ENCODE measurements around the gene KATNBL1. TPM values are rescaled to one million over a fixed set of nuclear protein-coding genes. Genes with fewer than 3 reads are reported as not detected.

KATNBL1 gene
- total RNA-seq: 42.3 and 61.0 TPM in 2 replicates

DNA sequence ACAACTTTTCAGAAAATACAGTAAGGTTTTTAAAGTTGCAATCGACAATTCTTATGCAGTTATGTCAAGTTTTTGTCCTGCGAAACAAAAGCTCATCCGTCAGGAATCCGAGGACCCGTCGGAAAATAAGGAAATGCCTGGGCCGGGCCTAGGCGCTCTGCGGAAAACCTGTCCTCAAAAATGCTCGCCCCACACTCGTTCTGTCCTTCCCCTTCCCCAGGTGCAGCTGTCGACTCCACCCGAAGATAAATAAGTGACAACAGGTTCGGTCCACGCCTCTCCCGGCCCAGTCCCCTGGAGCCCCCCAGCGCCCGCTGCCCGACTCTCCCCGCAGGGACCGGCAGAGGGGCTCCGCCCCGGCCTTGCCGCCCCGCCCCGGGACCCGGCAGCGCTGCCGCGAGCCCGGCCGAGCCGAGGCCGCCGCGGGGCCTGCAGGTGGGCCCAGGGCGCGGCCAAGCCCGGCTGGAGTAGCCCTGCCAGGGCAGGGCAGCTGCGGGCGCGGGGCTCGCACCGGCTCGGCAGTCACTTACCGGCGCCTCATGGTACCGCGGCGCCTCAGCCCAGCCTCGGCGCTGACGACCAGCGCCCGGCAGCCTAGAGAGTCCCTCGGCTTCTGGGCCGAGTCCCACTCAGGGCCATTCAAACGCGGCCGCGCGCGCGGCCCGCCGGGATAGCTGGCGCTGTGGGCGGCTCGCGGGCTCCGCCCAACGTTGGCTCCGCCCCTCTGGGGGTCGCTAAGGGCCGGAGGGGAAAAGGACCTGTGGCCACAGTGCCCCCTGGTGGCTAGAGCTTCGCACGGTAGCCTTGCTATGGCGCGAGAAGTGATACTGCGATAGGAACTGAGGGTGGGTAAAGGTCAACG lies at the start of gene KATNBL1:
TSS of gene KATNBL1 (minus strand) at position 676 of the 862 bp plus-strand sequence. CDS start 46,420 bp downstream, outside the sequence.
- peak; percentile 61 for DNase-seq (ENCODE audit: low read depth, low spot score)

GRCh38 chr15:34259566-34259965 lies 49.7 kb upstream of the KATNBL1 start:
- no peak for DNase-seq (ENCODE audit: low read depth, low spot score)

GRCh38 chr15:34258151-34258550 lies 48.3 kb upstream of the KATNBL1 start:
- DNase-seq (ENCODE audit: low read depth, low spot score): no peak

DNA sequence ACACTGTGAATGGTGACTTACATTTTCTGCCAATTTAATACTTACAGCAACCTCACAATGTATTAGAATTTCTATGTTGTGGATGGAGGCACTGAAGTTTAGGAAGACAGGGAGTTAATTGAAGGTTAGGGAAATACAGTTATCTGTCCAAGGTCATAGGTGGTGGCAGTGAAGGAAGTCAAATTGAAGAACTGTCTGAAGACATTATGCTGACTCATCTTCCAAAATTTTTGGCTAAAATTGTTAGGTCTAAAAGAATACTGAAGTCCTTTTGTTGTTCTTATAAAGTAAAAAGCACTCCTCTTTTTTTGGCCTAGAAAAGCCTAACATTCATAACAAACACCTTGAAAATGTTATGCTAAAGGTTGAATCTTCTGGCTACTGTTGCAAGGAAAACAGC lies 42.6 kb upstream of the KATNBL1 start:
- DNase-seq (ENCODE audit: low read depth, low spot score): no peak

- DNase-seq (ENCODE audit: low read depth, low spot score): no peak
These were observed 38.3 kb upstream of the KATNBL1 start for GRCh38 chr15:34248190-34248589.

- DNase-seq (ENCODE audit: low read depth, low spot score): no peak
These were observed 36.5 kb upstream of the KATNBL1 start for GRCh38 chr15:34246276-34246976.

GRCh38 chr15:34243226-34243625 lies 33.3 kb upstream of the KATNBL1 start:
- DNase-seq (ENCODE audit: low read depth, low spot score): peak; percentile 45

DNA sequence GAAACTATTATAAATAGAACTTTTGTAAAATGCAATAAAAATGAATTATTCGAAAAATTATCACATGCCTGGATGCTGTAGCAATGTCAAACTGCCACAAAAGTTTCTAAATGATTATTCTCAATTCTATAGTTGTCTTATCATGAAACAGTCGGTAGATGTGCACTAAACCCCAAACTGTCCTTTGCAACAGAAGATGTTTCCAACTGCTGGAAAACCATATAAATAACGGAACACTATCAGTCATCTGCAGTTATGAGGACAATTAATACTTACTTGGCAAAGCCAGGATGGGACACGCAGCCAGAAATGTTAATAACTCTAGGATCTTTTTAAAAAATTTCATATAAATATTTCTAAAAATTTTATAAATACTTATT lies 32.4 kb upstream of the KATNBL1 start:
- no peak for DNase-seq (ENCODE audit: low read depth, low spot score)

GRCh38 chr15:34241376-34242330 lies 31.8 kb upstream of the KATNBL1 start:
- DNase-seq (ENCODE audit: low read depth, low spot score): peak; percentile 17

GRCh38 chr15:34240537-34240936 lies 30.6 kb upstream of the KATNBL1 start:
- DNase-seq (ENCODE audit: low read depth, low spot score): no peak

DNA sequence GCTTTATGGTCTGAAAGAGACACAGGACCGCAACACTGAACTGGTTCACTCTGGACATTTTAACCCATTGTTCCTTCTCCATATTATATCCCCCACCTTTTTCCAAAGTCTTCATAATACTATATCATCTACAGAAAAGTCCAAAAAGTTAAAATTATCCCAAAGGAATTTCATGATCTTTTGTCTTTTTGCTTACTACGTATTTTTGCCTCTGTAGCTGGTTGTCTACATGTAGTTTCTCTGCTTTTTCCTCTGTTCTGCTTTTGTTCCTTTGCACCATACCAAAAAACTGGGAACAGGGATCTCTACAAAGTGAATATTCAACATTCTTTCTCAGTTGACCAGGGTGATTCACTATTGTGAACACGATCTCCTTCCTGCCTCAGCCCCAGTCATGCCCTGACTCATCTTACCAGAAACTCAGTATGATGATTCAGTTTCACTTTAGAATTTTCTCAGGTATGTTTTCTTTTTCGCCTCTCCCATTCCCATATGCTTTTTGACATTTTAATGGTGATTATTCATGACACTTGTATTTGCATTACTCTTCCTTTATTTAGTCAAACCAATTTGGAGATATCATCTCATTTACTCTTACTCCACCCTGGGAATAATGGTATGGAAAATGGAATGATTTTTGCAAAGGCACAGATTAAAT lies 29.4 kb upstream of the KATNBL1 start:
- peak; percentile 63 for DNase-seq (ENCODE audit: low read depth, low spot score)

- no peak for DNase-seq (ENCODE audit: low read depth, low spot score)
These were observed 23.7 kb upstream of the KATNBL1 start for GRCh38 chr15:34233614-34234013.

GRCh38 chr15:34223904-34224596 lies 14.2 kb upstream of the KATNBL1 start:
- DNase-seq (ENCODE audit: low read depth, low spot score): no peak

DNA sequence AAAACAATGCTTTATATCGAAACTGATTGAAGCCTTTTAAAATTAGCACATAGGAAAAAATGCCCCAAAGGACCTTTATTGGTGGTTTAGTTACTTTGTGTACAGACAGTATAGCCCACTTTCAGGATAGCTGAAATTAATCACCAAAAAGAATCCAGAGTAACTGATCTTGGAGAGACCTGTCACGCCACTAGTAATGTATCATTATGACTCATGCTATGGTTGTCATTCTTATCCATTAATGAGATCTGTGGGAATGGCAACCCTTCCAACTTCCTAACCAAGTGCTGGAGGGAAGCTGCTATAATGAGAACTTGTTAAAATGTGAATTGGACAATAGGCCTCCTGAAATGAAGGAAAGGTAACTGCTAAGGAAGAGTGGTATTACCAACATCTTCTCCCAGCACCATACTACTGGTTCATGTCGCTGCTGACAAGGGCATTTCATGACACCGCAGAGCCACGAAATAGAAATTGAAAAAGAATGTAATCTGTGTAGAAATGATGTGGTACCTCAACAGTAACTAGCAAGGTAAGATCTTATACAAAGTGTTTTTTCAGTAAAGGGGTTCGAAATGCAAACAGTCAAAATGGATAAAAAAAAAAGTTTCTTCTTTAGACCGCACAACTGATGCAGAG lies 7.8 kb upstream of the KATNBL1 start:
- DNase-seq (ENCODE audit: low read depth, low spot score): no peak

GRCh38 chr15:34216527-34217270 lies 6.8 kb upstream of the KATNBL1 start:
- DNase-seq (ENCODE audit: low read depth, low spot score): no peak

- no peak for DNase-seq (ENCODE audit: low read depth, low spot score)
These were observed 4.2 kb upstream of the KATNBL1 start for GRCh38 chr15:34214135-34214534.

DNA sequence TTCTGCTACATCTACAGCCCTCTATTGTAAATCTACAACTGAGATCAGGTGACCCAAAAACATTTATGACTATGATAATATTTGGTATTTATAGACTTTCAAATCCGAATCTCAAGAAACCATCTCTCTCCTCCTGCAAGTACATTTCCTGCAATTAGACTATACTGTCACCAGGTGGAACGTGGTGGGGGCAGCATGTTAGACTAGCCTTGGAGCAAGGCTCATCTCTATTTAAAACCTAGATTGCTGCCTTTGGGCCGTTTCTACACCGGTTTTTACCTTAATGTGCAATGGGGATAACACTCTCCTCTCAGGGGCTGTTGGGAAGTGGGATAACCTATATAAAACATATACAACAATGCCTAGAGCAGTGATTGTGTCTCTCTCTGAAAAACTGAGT lies 3.8 kb upstream of the KATNBL1 start:
- DNase-seq (ENCODE audit: low read depth, low spot score): no peak

- no peak for DNase-seq (ENCODE audit: low read depth, low spot score)
These were observed 3.9 kb downstream of the KATNBL1 start for GRCh38 chr15:34206011-34206410.

DNA sequence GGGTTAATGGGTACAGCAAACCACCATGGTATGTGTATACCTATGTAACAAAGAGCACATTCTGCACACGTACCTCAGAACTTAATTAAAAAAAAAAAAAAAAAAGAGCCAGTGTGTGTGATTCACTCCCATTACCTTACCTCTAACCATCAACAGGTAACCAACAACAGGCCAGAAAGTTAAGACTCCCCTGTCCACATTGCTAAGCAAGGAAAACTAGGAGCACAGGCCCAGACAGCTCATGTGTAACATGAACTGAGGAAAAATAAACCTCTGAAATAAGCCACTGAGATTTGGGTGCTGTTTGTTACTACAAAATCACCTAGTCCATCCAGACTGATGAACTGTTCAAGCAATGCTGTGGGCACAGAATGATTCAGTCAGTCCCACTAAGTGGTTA lies 6.0 kb downstream of the KATNBL1 start:
- no peak for DNase-seq (ENCODE audit: low read depth, low spot score)
